GM12891 (cell line): ENCODE data around the gene PSPN.

Experiments
- POLR2A ChIP-seq: IDR thresholded peaks from 2 replicates; pipeline ENCODE4 v1.6.1; 2011; ENCODE audit warnings: low read depth, low read length, control low read depth
- POLR2AphosphoS5 ChIP-seq: IDR thresholded peaks from 2 replicates; pipeline ENCODE4 v1.6.1; 2011; ENCODE audit warnings: low read depth, low read length, control low read depth
- SPI1 ChIP-seq: IDR thresholded peaks from 2 replicates; pipeline ENCODE4 v1.6.1; 2011; ENCODE audit warnings: low read depth, low read length, control low read depth

DNA sequence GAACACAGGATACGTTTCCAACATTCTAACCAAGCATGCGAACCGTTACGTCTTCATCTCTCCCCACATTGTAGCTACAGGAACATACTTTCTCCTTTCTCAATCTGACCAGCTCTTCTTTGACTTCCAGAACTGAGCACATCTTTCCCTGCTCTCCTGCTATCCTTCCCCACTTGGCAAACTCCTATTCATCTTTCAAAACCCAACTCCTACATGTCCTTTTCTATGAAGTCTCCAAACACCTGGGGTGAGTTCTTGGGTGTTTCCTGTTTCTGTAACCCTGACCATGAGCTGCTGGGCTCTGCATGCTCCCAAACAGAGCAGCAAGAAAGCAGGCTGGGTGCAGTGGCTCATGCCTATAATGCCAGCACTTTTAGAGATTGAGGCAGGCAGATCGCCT lies 48.9 kb downstream of the PSPN start:
- TF ChIP-seq POLR2A, result no peak
- no peak for TF ChIP-seq POLR2AphosphoS5
- no peak for TF ChIP-seq SPI1
